ENCODE data around the gene MFAP2. TPM values are rescaled to one million over a fixed set of nuclear protein-coding genes. Genes with fewer than 3 reads are reported as not detected.

MFAP2 gene
- total and polyA plus RNA-seq, 2 of the 8 experiments (the other 6 are each of a cell fraction or from before 2014, with no cell fraction given) = 172 to 326 TPM

- no peak for TF ChIP-seq CHD7 (IDR thresholded peaks at IDR 0.05; ENCODE audit: insufficient replicate concordance, low read length)
- no peak for TF ChIP-seq TAF1 (IDR thresholded peaks at IDR 0.05; ENCODE audit: low read depth, low read length)
- no peak for TF ChIP-seq CBX8 (IDR thresholded peaks at IDR 0.05; ENCODE audit: borderline replicate concordance, low read depth, low read length)
- no peak for TF ChIP-seq RNF2 (IDR thresholded peaks at IDR 0.05; ENCODE audit: borderline replicate concordance, low read depth, low read length, missing control alignments, poor library complexity, severe bottlenecking)
- no peak for TF ChIP-seq POLR2AphosphoS5 (IDR thresholded peaks at IDR 0.05; ENCODE audit: low read depth, low read length)
- no peak for TF ChIP-seq RFX5 (IDR thresholded peaks at IDR 0.05; ENCODE audit: borderline replicate concordance, low read depth, low read length)
- no peak for TF ChIP-seq ASH2L (IDR thresholded peaks at IDR 0.05; ENCODE audit: low read length)
- TF ChIP-seq ATF3 (IDR thresholded peaks at IDR 0.05; ENCODE audit: insufficient read depth, low read depth, low read length) = no peak
- TF ChIP-seq ATF2 (IDR thresholded peaks at IDR 0.05; ENCODE audit: low read length) = no peak
Measured at GRCh38 chr1:16986113-16986512, 5.7 kb upstream of the MFAP2 start (continued).
